ENCODE data around the gene PRF1. TPM values are rescaled to one million over a fixed set of nuclear protein-coding genes. Genes with fewer than 3 reads are reported as not detected.
"Not testable (repeated sequence)": the region's sequence is repeated elsewhere in the genome, so short reads cannot be mapped to it uniquely, and the experiment has no call there.

The PRF1 gene
- polyA plus RNA-seq, 1 experiment = not detected

DNA sequence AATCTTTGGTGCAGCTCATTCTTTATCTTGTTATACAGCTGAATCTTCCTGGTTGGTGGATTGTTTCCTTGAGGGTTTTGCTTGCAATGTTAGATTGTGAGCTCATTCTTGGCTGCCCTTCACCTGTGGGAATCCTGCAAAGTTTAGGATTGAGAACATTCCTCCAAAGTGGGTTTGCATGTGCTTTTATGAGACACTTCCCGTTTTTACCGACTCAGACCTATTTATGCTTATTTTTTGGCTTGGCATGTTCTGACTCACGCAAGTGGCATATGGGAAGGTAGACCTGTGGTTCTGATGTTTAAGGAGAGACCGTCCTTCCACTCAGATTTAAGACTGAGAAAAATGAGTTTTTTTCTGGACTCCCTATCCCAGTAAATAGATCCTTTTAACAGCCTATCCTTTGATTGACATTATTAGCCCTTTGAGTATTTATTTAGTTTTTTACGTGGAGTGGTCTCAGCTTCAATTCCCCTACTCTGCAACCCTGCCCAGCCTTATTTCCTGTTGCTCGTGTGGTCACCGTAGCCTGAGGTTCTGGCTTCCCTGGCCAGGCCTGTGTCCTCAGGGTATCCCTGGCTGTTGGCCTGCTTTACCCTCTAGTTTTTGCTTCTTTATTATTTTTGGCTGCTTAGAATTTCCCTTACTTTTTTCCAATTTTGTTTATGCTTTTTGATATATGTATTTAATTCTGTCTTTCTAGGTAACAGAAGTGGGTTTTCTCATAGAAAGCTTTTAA is 13.4 kb upstream of the PRF1 start:
- Histone ChIP-seq H3K27me3 (ENCODE audit: control insufficient read depth, insufficient read depth, low read length) (peaks cover 5% of the 10 kb centered on the region; the same call in 1 of the 2 replicates), H3K36me3 (ENCODE audit: control insufficient read depth, insufficient read depth, low read length) (no peaks in the 10 kb centered on the region), H3K4me3 (ENCODE audit: low read depth, low read length) (no peak overlapping the region)
- ChIA-PET POLR2A (no interaction called here), CTCF (interaction anchor here (1.0 to 6.0 kb wide), 3 partner anchors 14 to 143 kb away, joined by 3 to 39 read pairs (median 5); no protein-coding TSS in a partner anchor)
- no peak for TF ChIP-seq CTCF (IDR thresholded peaks at IDR 0.05; ENCODE audit: insufficient read depth, low read depth, low read length)
- DNase-seq (ENCODE audit: low read depth) = no peak

- no peak for DNase-seq (ENCODE audit: low read depth)
- H3K4me3 ChIP-seq (ENCODE audit: low read depth, low read length) = no peak overlapping the region
- ChIA-PET POLR2A (no interaction called here), CTCF (interaction anchor here (6.0 kb wide), 1 partner anchor 144 kb away, joined by 39 read pairs; no protein-coding TSS in a partner anchor)
- no peaks in the 10 kb centered on the region for H3K36me3 ChIP-seq (ENCODE audit: control insufficient read depth, insufficient read depth, low read length)
- no peak for TF ChIP-seq CTCF (IDR thresholded peaks at IDR 0.05; ENCODE audit: insufficient read depth, low read depth, low read length)
- H3K27me3 ChIP-seq (ENCODE audit: control insufficient read depth, insufficient read depth, low read length) = peaks cover 5% of the 10 kb centered on the region; the same call in 1 of the 2 replicates
Measured at GRCh38 chr10:70615211-70615610, 12.7 kb upstream of the PRF1 start.

GRCh38 chr10:70614364-70614763 is 11.8 kb upstream of the PRF1 start:
- POLR2A ChIA-PET; H3K36me3 ChIP-seq (ENCODE audit: control insufficient read depth, insufficient read depth, low read length); DNase-seq (ENCODE audit: low read depth); H3K4me3 ChIP-seq (ENCODE audit: low read depth, low read length); H3K27me3 ChIP-seq (ENCODE audit: control insufficient read depth, insufficient read depth, low read length): not testable (repeated sequence)
- CTCF ChIA-PET = interaction anchor here (0.5 kb wide), 1 partner anchor 8 kb away, joined by 3 read pairs; no protein-coding TSS in a partner anchor

DNA sequence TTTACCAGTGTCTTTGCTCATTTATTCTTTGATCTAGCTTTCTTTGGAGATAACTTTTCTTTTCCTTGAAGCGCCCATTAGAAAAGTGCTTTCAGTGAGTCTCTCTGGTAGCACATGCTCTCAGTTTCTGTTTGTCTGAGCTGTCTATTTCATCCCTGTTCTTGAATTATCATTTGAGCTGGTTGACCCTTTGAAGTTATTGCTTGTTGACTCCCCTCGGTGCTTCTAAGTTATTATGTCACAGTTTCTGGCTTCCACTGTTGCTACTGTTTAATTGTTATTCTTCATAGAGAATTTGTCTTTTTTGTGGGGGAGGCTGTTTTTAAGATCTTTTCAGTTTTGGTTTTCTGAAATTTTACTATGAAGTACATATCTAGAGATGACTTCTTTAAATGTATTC is 11.4 kb upstream of the PRF1 start:
- no peak for TF ChIP-seq CTCF (IDR thresholded peaks at IDR 0.05; ENCODE audit: insufficient read depth, low read depth, low read length)
- Histone ChIP-seq H3K4me3 (ENCODE audit: low read depth, low read length) (no peak overlapping the region), H3K27me3 (ENCODE audit: control insufficient read depth, insufficient read depth, low read length) (peaks cover 5% of the 10 kb centered on the region; the same call in 1 of the 2 replicates), H3K36me3 (ENCODE audit: control insufficient read depth, insufficient read depth, low read length) (no peaks in the 10 kb centered on the region)
- ChIA-PET POLR2A (no interaction called here), CTCF (interaction anchor here (0.5 kb wide), 1 partner anchor 8 kb away, joined by 3 read pairs; no protein-coding TSS in a partner anchor)
- no peak for DNase-seq (ENCODE audit: low read depth)

DNA sequence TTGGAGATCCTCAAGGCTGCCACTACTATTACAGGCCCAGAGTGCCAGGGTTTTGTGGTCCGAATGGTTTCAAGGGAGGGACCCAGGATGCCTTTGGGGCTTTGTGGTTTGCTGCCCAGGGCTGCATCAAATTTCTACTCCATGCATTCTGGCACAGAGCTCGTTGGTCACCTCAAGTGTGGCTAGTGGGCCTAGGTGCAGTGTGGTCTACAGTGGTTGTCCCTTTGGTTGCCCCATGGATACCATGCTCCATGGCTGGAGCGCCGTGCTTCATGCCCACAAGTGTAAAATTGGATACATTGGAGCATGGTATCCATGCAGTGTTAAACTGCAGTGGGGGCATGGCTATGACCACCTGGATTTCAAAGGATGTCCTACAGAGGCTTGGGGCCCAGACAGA is 5.4 kb upstream of the PRF1 start:
- H3K36me3 ChIP-seq (ENCODE audit: control insufficient read depth, insufficient read depth, low read length) = no peaks in the 10 kb centered on the region
- H3K4me3 ChIP-seq (ENCODE audit: low read depth, low read length) = no peak overlapping the region
- TF ChIP-seq CTCF (IDR thresholded peaks at IDR 0.05; ENCODE audit: insufficient read depth, low read depth, low read length) = no peak
- POLR2A ChIA-PET = no interaction called here
- DNase-seq (ENCODE audit: low read depth) = no peak
- CTCF ChIA-PET = no interaction called here
- H3K27me3 ChIP-seq (ENCODE audit: control insufficient read depth, insufficient read depth, low read length) = 0 out of 2 replicates have a peak, but pooled peaks cover 3% of the 10 kb centered on the region
